Measurements from ENCODE around the gene MSI2.

GRCh38 chr17:57561072-57561861 lies 304.9 kb downstream of the MSI2 start:
- TF ChIP-seq CTCF (IDR thresholded peaks at IDR 0.05) (no peak), POLR2A (IDR thresholded peaks at IDR 0.05) (no peak), POLR2AphosphoS5 (IDR thresholded peaks at IDR 0.05) (no peak)

Measured in suprapubic skin (tissue), 4 donors.